Lung (tissue), 12 donors: ENCODE measurements around the gene C2orf92. TPM values are rescaled to one million over a fixed set of nuclear protein-coding genes. Genes with fewer than 3 reads are reported as not detected.

Experiments used
- ATAC-seq: fragments of 200-7000 bp; cut with Tn5 transposase; one replicate; pipeline ENCODE4 v1.9.1; 2020; ENCODE audit warnings: moderate number of reproducible peaks; ENCODE audit not compliant: insufficient read depth, low FRiP score
- DNase-seq, 3 donors: peaks; one replicate each; pipeline ENCODE4 v3.0.0-alpha.2; 2013 to 2017
- H3K27ac ChIP-seq, 2 donors: one replicate each; pipeline ENCODE4 v1.5.1; 2013; ENCODE audit warnings: mild to moderate bottlenecking in 2 of 2, moderate library complexity in 2 of 2, control low read depth in 1 of 2, inconsistent platforms in 1 of 2, low read depth in 1 of 2, low read length in 1 of 2
- H3K27me3 ChIP-seq, 3 donors: one replicate each; pipeline ENCODE4 v1.5.1; 2013; ENCODE audit warnings: low read length in 2 of 3; ENCODE audit not compliant: control insufficient read depth in 3 of 3, insufficient read depth in 3 of 3
- H3K36me3 ChIP-seq, 4 donors: one replicate each; pipeline ENCODE4 v1.5.1; 2013; ENCODE audit warnings: low read length in 4 of 4, mild to moderate bottlenecking in 1 of 4, moderate library complexity in 1 of 4; ENCODE audit not compliant: control insufficient read depth in 4 of 4, insufficient read depth in 4 of 4
- H3K4me1 ChIP-seq, 5 donors: one replicate each; pipeline ENCODE4 v1.5.1; 2013; ENCODE audit warnings: low read length in 5 of 5, mild to moderate bottlenecking in 2 of 5, moderate library complexity in 1 of 5; ENCODE audit not compliant: control insufficient read depth in 5 of 5, insufficient read depth in 5 of 5
- H3K4me3 ChIP-seq: one replicate; pipeline ENCODE4 v1.5.1; 2013; ENCODE audit warnings: mild to moderate bottlenecking, control low read depth, moderate library complexity
- H3K9ac ChIP-seq, 2 donors: one replicate each; pipeline ENCODE4 v1.5.1; 2013; ENCODE audit warnings: low read length in 2 of 2, control low read depth in 1 of 2; ENCODE audit not compliant: insufficient read depth in 1 of 2
- H3K9me3 ChIP-seq, 4 donors: one replicate each; pipeline ENCODE4 v1.5.1; 2013; ENCODE audit warnings: low read length in 3 of 4, mild to moderate bottlenecking in 1 of 4, moderate library complexity in 1 of 4; ENCODE audit not compliant: control insufficient read depth in 4 of 4, insufficient read depth in 3 of 4
- WGBS, 2 donors: extraction: QIAGEN DNeasy Blood & Tissue Kit; methylation state at CpG; one replicate each; pipeline ENCODE4 v1.1.7; 2013; 5-methylcytosine and 5-hydroxymethylcytosine counted together
- polyA plus RNA-seq, 2 donors: library from polyadenylated mRNA; stranded (reverse); fragments of 200-250 nt; gene quantifications; one replicate each; pipeline ENCODE4 v1.2.1, GENCODE V29; 2013
- total RNA-seq, 2 donors: library from RNA; depleted of rRNA in 1 of 2; stranded (reverse); fragments of >200 nt in 1 of 2; gene quantifications; one replicate each; pipeline ENCODE4 v1.2.1, GENCODE V29; 2014 to 2021
- TF ChIP-seq, protein P1 (sequence below): IDR thresholded peaks from 2 replicates; pipeline ENCODE4 v1.5.1; 2012; ENCODE audit warnings: mild to moderate bottlenecking; ENCODE audit errors: control extremely low read depth, extremely low read depth
- donor health status: control.
- donor health status: control.
- donor health status: Bipolar disorder and iron deficiency.
- donor health status: healthy.
- donor health status: DM: yes; HTN: yes; CAD: no.

Gene C2orf92
- total and polyA plus RNA-seq, 4 donors: 1.8 to 19.0 (median 14.2) TPM

DNA sequence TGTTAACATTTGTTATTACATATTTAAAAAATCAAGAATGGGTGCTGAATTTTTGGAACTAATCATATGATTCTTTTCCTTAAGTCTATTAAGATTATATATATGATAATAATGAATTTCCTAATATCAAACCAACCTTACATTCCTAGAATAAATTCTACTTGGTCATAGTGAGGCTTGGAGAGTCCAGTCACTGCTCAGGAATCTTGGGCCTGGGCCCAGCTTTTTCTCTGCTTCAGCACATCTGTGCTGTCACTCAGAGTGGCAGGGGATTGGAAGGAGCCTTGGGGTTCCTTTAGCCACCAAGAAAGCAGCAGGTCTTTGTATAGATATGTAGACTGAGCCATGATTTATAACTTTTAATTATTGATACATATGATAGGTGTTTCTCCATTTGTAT, 24.0 kb downstream of the C2orf92 start:
- TF ChIP-seq, protein P1, sequence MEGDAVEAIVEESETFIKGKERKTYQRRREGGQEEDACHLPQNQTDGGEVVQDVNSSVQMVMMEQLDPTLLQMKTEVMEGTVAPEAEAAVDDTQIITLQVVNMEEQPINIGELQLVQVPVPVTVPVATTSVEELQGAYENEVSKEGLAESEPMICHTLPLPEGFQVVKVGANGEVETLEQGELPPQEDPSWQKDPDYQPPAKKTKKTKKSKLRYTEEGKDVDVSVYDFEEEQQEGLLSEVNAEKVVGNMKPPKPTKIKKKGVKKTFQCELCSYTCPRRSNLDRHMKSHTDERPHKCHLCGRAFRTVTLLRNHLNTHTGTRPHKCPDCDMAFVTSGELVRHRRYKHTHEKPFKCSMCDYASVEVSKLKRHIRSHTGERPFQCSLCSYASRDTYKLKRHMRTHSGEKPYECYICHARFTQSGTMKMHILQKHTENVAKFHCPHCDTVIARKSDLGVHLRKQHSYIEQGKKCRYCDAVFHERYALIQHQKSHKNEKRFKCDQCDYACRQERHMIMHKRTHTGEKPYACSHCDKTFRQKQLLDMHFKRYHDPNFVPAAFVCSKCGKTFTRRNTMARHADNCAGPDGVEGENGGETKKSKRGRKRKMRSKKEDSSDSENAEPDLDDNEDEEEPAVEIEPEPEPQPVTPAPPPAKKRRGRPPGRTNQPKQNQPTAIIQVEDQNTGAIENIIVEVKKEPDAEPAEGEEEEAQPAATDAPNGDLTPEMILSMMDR: no peak

DNA sequence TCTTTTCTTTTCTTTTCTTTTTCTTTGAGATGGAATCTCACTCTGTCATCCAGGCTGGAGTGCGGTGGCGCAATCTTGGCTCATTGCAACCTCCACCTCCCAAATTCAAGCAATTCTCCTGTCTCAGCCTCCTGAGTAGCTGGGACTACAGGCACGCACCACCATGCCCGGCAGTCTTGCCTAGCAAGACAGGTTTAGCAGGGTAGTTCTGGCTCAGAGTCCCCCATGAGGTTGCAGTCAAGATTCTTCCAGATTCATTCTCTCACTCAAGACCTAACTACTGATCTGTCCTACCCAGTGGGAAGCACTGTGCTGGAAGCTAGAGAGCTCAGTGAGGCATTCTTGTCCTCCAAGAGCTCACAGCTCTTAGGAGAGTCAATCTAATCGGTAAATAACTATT, 26.2 kb downstream of the C2orf92 start:
- Histone ChIP-seq H3K9me3 (no peaks in the 10 kb centered on the region), H3K27me3 (no peaks in the 10 kb centered on the region), H3K4me3 (no peak overlapping the region), H3K36me3 (no peaks in the 10 kb centered on the region), H3K27ac (no peak overlapping the region), H3K9ac (no peak overlapping the region), H3K4me1 (no peaks in the 10 kb centered on the region)
- DNase-seq (no peak), ATAC-seq (no peak)
- WGBS, 2 donors: 93 to 94% methylated on average over 5 of the region's 5 CpGs
- TF ChIP-seq, protein P1: no peak

More for the DNA sequence above, 24.0 kb downstream of the C2orf92 start:
- ATAC-seq: no peak
- H3K27ac ChIP-seq: no peak overlapping the region
- no peaks in the 10 kb centered on the region for H3K4me1 ChIP-seq
- H3K36me3 ChIP-seq: no peaks in the 10 kb centered on the region
- DNase-seq: no peak
- no peak overlapping the region for H3K4me3 ChIP-seq
- no peak overlapping the region for H3K9ac ChIP-seq
- H3K9me3 ChIP-seq: no peaks in the 10 kb centered on the region
- no peaks in the 10 kb centered on the region for H3K27me3 ChIP-seq

DNA sequence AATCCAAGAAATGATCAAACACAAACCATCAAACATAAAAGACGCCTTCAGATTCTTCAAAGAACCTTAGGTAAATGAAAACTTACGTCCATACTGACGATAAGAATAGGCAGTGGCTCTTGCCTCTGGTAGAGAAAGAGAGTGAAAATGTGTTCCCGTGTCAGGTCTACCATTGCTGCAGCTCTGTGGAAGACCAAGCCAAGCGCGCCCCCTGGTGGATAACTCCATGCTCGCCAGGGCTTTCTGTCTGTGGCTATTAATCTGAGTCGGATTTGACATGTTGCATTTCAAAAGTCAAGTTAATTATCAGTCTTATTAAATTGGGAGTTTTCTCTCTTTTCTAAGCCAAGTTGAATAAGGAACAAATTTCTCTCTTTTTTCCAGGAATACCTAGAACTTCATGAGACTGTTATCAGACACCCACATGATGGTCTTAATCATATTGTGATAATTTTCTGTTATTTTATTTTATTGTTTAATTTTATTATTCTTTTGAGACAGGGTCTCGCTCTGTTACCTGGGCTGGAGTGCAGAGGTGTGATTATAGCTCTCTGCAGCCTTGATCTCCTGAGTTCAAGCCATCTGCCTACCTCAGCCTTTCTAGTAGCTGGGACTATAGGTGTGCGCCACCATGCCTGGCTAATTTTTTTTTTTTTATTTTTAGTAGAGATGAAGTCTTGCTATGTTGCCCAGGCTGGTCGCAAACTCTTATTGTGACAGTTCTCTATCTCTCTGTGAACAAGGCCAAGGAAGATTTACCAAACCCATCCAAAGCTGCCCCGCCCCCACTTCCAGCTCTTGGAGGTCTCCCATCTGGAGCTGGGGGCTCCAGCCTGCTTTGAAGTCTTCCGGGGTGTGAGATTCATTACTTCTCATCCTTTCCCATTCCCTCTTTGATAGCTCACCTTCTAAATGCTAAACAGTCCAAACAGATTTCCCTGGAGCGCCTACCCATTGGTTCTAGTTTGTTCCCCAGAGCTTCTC, 28.0 kb downstream of the C2orf92 start:
- no peaks in the 10 kb centered on the region for H3K36me3 ChIP-seq
- no peaks in the 10 kb centered on the region for H3K9me3 ChIP-seq
- 28 to 29% methylated on average over 14 of the region's 14 CpGs for WGBS, 2 donors
- TF ChIP-seq, protein P1: peak; percentile 96
- no peak overlapping the region for H3K27ac ChIP-seq
- ATAC-seq (peak; percentile 92), DNase-seq (peak; percentile 84 to 87 (median 86))
- no peaks in the 10 kb centered on the region for H3K4me1 ChIP-seq
- no peak overlapping the region for H3K4me3 ChIP-seq
- no peaks in the 10 kb centered on the region for H3K27me3 ChIP-seq
- peak overlapping the region in 1 of 2 donors; percentile 63 for H3K9ac ChIP-seq
